ENCODE results near the gene CNPPD1. TPM values are rescaled to one million over a fixed set of nuclear protein-coding genes. Genes with fewer than 3 reads are reported as not detected.
A peak's percentile ranks its signal among the peaks of the same experiment; 100 is the strongest.

Gene CNPPD1
- total and polyA plus RNA-seq, 7 donors: 58.5 to 81.5 (median 71.7) TPM

- Histone ChIP-seq H3K9me3 (no peaks in the 10 kb centered on the region), H3K4me3 (no peak overlapping the region), H3K27me3 (ENCODE audit: insufficient read depth in 3 of 3, low read length in 2 of 3) (no peaks in the 10 kb centered on the region), H3K36me3 (ENCODE audit: insufficient read depth in 1 of 2, low read depth in 1 of 2) (peaks cover 0 to 40% of the 10 kb centered on the region in 2 donors), H3K27ac (peak overlapping the region; percentile 75), H3K4me1 (peaks cover 41% of the 10 kb centered on the region)
- TF ChIP-seq CTCF (IDR thresholded peaks at IDR 0.05): peak; percentile 73
- DNase-seq (peak; percentile 66 to 84), ATAC-seq (peak; percentile 75 to 87 (median 82))
- intact Hi-C loops (cut with DNase I): loop anchor here (10.0 kb wide), 3 partner anchors 194 to 776 kb away; partner anchors contain the start of genes CHPF (in 1 of the 2), CTDSP1 (in 1 of the 2) and TMEM198 (in 1 of the 2)
- 15 to 32% (median 17%) methylated on average over 6 of the region's 6 CpGs for WGBS, 3 donors
These were observed 5.5 kb downstream of the CNPPD1 start for GRCh38 chr2:219171231-219171651.

GRCh38 chr2:219169930-219170654 lies 6.6 kb downstream of the CNPPD1 start, which contains the start of gene SLC23A3:
SLC23A3 (minus strand) TSS chr2:219170029; CDS start chr2:219169984, 45 bp downstream.
- no peak for ATAC-seq
- intact Hi-C loops (cut with DNase I): loop anchor here (10.0 kb wide), 5 partner anchors 195 to 775 kb away; partner anchors contain the start of genes CHPF (in 1 of the 2), CTDSP1 (in 1 of the 2), DNPEP (in 1 of the 2) and TMEM198 (in 1 of the 2)
- WGBS, 3 donors: 88 to 90% (median 89%) methylated on average over 10 of the region's 10 CpGs

GRCh38 chr2:219168932-219169331 lies 7.8 kb downstream of the CNPPD1 start:
- intact Hi-C loops (cut with DNase I): loop anchor here in 1 of 2 donors (10.0 kb wide), 2 partner anchors 216 to 366 kb away; partner anchors contain the start of gene DNPEP
- H3K27ac ChIP-seq: no peak overlapping the region
- H3K27me3 ChIP-seq (ENCODE audit: insufficient read depth in 3 of 3, low read length in 2 of 3): no peaks in the 10 kb centered on the region
- H3K36me3 ChIP-seq (ENCODE audit: insufficient read depth in 1 of 2, low read depth in 1 of 2): peaks cover 0 to 19% of the 10 kb centered on the region in 2 donors
- ATAC-seq (no peak), DNase-seq (no peak)
- H3K4me3 ChIP-seq: no peak overlapping the region
- no peak for TF ChIP-seq CTCF (IDR thresholded peaks at IDR 0.05)
- H3K4me1 ChIP-seq: peaks cover 20% of the 10 kb centered on the region
- H3K9me3 ChIP-seq: no peaks in the 10 kb centered on the region

More at GRCh38 chr2:219169930-219170654, 6.6 kb downstream of the CNPPD1 start, which contains the start of gene SLC23A3:
- H3K27me3 ChIP-seq (ENCODE audit: insufficient read depth in 3 of 3, low read length in 2 of 3): no peaks in the 10 kb centered on the region
- no peaks in the 10 kb centered on the region for H3K9me3 ChIP-seq
- H3K4me1 ChIP-seq: peaks cover 32% of the 10 kb centered on the region
- no peak within 1 kb of the TSS for H3K4me3 ChIP-seq
- H3K36me3 ChIP-seq (ENCODE audit: insufficient read depth in 1 of 2, low read depth in 1 of 2): peaks cover 0 to 31% of the 10 kb centered on the region in 2 donors
- DNase-seq: no peak
- H3K27ac ChIP-seq: peak within 1 kb of the TSS; percentile 75
- no peak for TF ChIP-seq CTCF (IDR thresholded peaks at IDR 0.05)

- intact Hi-C loops (cut with DNase I): loop anchor here in 1 of 2 donors (10.0 kb wide), 2 partner anchors 216 to 366 kb away; partner anchors contain the start of gene DNPEP
These were observed 8.2 kb downstream of the CNPPD1 start for GRCh38 chr2:219168526-219168925.

More at GRCh38 chr2:219168526-219168925, 8.2 kb downstream of the CNPPD1 start:
- no peaks in the 10 kb centered on the region for H3K9me3 ChIP-seq
- H3K4me1 ChIP-seq: peaks cover 20% of the 10 kb centered on the region
- 66 to 67% (median 66%) methylated on average over 5 to 6 of the region's 6 CpGs for WGBS, 3 donors
- no peak overlapping the region for H3K4me3 ChIP-seq
- peaks cover 0 to 15% of the 10 kb centered on the region in 2 donors for H3K36me3 ChIP-seq (ENCODE audit: insufficient read depth in 1 of 2, low read depth in 1 of 2)
- no peaks in the 10 kb centered on the region for H3K27me3 ChIP-seq (ENCODE audit: insufficient read depth in 3 of 3, low read length in 2 of 3)
- DNase-seq (no peak), ATAC-seq (no peak)
- H3K27ac ChIP-seq: no peak overlapping the region
- TF ChIP-seq CTCF (IDR thresholded peaks at IDR 0.05): no peak
